ENCODE data around the gene ULK4. TPM values are rescaled to one million over a fixed set of nuclear protein-coding genes. Genes with fewer than 3 reads are reported as not detected.

ULK4 gene
- total and polyA plus RNA-seq, 9 of the 15 experiments (the other 6 are each of a cell fraction or from before 2014, with no cell fraction given): 3.0 to 5.9 (median 3.5) TPM

- Histone ChIP-seq H3K79me2 (ENCODE audit: control insufficient read depth, insufficient read depth, low read length) (no peaks in the 10 kb centered on the region), H3K27me3 (ENCODE audit: control insufficient read depth in 2 of 2, insufficient read depth in 2 of 2, low read length in 2 of 2) (no peaks in the 10 kb centered on the region), H3K4me2 (ENCODE audit: insufficient read depth, low read length) (no peak overlapping the region), H4K20me1 (replicated peaks; ENCODE audit: control insufficient read depth, insufficient read depth, low read length) (no peaks in the 10 kb centered on the region), H3K9me1 (ENCODE audit: control insufficient read depth, insufficient read depth, low read length) (no peaks in the 10 kb centered on the region), H3K9ac (ENCODE audit: insufficient read depth in 1 of 2, low read depth in 2 of 2, low read length in 2 of 2) (no peak overlapping the region), H3K4me3 (no peak overlapping the region), H3K27ac (ENCODE audit: extremely low read depth, low read depth, low read length) (no peak overlapping the region), H3K4me1 (replicated peaks in 1 of 2; ENCODE audit: control insufficient read depth in 2 of 2, insufficient read depth in 2 of 2, low read length in 2 of 2) (no peaks in the 10 kb centered on the region), H2AFZ (ENCODE audit: low read depth, low read length) (no peak overlapping the region), H3K9me3 (replicated peaks; ENCODE audit: control insufficient read depth, insufficient read depth, low read depth, low read length) (no peaks in the 10 kb centered on the region), H3K36me3 (ENCODE audit: control insufficient read depth, insufficient read depth, low read length) (no peaks in the 10 kb centered on the region)
- ATAC-seq (no peak), DNase-seq (ENCODE audit: extremely low read depth in 1 of 4, low spot score in 3 of 4) (no peak), FAIRE-seq (no peak)
- POLR2A ChIA-PET: interaction anchor here (0.5 to 1.1 kb wide), 2 partner anchors 9 to 28 kb away, joined by 3 to 4 read pairs; no protein-coding TSS in a partner anchor
- 0% methylated on average over 4 of the region's 4 CpGs for WGBS (ENCODE audit: insufficient coverage, low coverage, missing lambda C conversion rate)
- intact Hi-C loops (cut with micrococcal nuclease) (no loop called here), in situ Hi-C loops (cut with MboI) (no loop called here)
- no TSS peak for BruUV-seq (replicated peaks)
- TF ChIP-seq RAD51 (IDR thresholded peaks at IDR 0.05; ENCODE audit: borderline replicate concordance, low read depth) (no peak), GATAD2B (IDR thresholded peaks at IDR 0.05; ENCODE audit: borderline replicate concordance) (no peak), ZNF12 (CRISPR knock-in tag; IDR thresholded peaks at IDR 0.05) (no peak), HDAC3 (IDR thresholded peaks at IDR 0.05; ENCODE audit: borderline replicate concordance, partially characterized antibody) (no peak), POLR3G (IDR thresholded peaks at IDR 0.05; ENCODE audit: extremely low read depth, insufficient read length, insufficient replicate concordance) (no peak), PRDM10 (IDR thresholded peaks at IDR 0.05; ENCODE audit: partially characterized antibody) (no peak), HNRNPLL (IDR thresholded peaks at IDR 0.05; ENCODE audit: low read depth, low read length, poor library complexity, severe bottlenecking) (no peak), ZNF699 (CRISPR knock-in tag; IDR thresholded peaks at IDR 0.05; ENCODE audit: insufficient replicate concordance) (no peak), PCBP1 (IDR thresholded peaks at IDR 0.05; ENCODE audit: low read depth, low read length, poor library complexity, severe bottlenecking) (no peak)
- CTCF ChIA-PET (ENCODE audit: low intra/inter-chr PET ratio): no interaction called here
Measured at GRCh38 chr3:41518626-41519025, 443.3 kb downstream of the ULK4 start.

Measured in K562 (cell line).